CD4-positive, alpha-beta memory T cell (primary cell): ENCODE measurements around the gene ZBTB38. TPM values are rescaled to one million over a fixed set of nuclear protein-coding genes. Genes with fewer than 3 reads are reported as not detected.

ENCODE experiments used
- CTCF ChIA-PET: fragments of 350-600 bp; sonication (Branson Sonifier 250); formaldehyde crosslinking; loops from one replicate; lab custom pipeline; 2021; ENCODE audit warnings: inconsistent platforms; ENCODE audit not compliant: partially characterized antibody; lab: Charles Lee
- POLR2A ChIA-PET: fragments of 350-600 bp; sonication (Branson Sonifier 250); formaldehyde crosslinking; loops from one replicate; lab custom pipeline; 2021; ENCODE audit not compliant: partially characterized antibody; lab: Charles Lee
- DNase-seq, 5 donors: peaks; one replicate each; pipeline versions ENCODE4 v3.0.0 to v3.0.0-alpha.2; 2020 to 2022; ENCODE audit warnings: mixed read lengths in 1 of 5
- H3K27ac ChIP-seq: one replicate; pipeline ENCODE4 v1.7.0; 2013; ENCODE audit warnings: low read depth, low read length
- H3K27me3 ChIP-seq: 2 replicates; pipeline ENCODE4 v1.7.0; 2013; ENCODE audit warnings: mild to moderate bottlenecking, low read length, moderate library complexity; ENCODE audit not compliant: insufficient read depth
- H3K36me3 ChIP-seq: 2 replicates; pipeline ENCODE4 v1.7.0; 2013; ENCODE audit warnings: mild to moderate bottlenecking, low read length, moderate library complexity; ENCODE audit not compliant: insufficient read depth
- H3K4me1 ChIP-seq: 2 replicates; pipeline ENCODE4 v1.7.0; 2013; ENCODE audit warnings: mild to moderate bottlenecking, low read length, moderate library complexity; ENCODE audit not compliant: insufficient read depth
- H3K4me3 ChIP-seq, 2 donors: one replicate each; pipeline ENCODE4 v1.7.0; 2013; ENCODE audit warnings: low read length in 2 of 2, mild to moderate bottlenecking in 1 of 2
- H3K9me3 ChIP-seq, 2 donors: one replicate each; pipeline ENCODE4 v1.7.0; 2013; ENCODE audit warnings: low read length in 2 of 2, control low read depth in 1 of 2; ENCODE audit not compliant: control insufficient read depth in 1 of 2
- H3K27ac Mint-ChIP-seq, 7 donors: one replicate each; pipeline ENCODE4 v1.8.0; 2020 to 2021; ENCODE audit warnings: mixed read lengths in 7 of 7, mild to moderate bottlenecking in 6 of 7, inconsistent platforms in 3 of 7, moderate library complexity in 3 of 7
- H3K27me3 Mint-ChIP-seq, 2 donors: one replicate each; pipeline ENCODE4 v1.8.0; 2020 to 2021; ENCODE audit warnings: mixed read lengths in 2 of 2
- H3K36me3 Mint-ChIP-seq, 2 donors: one replicate each; pipeline ENCODE4 v1.8.0; 2020 to 2021; ENCODE audit warnings: mixed read lengths in 2 of 2, inconsistent platforms in 1 of 2, mild to moderate bottlenecking in 1 of 2
- H3K4me1 Mint-ChIP-seq, 4 donors: one replicate each; pipeline ENCODE4 v1.8.0; 2020 to 2021; ENCODE audit warnings: mixed read lengths in 4 of 4, mild to moderate bottlenecking in 1 of 4
- H3K4me3 Mint-ChIP-seq, 8 donors: one replicate each; pipeline ENCODE4 v1.8.0; 2020 to 2021; ENCODE audit warnings: mixed read lengths in 8 of 8, mild to moderate bottlenecking in 7 of 8, moderate library complexity in 6 of 8, inconsistent platforms in 3 of 8
- H3K9me3 Mint-ChIP-seq, 8 donors: one replicate each; pipeline ENCODE4 v1.8.0; 2020 to 2021; ENCODE audit warnings: mixed read lengths in 8 of 8, mild to moderate bottlenecking in 5 of 8, inconsistent platforms in 3 of 8, moderate library complexity in 1 of 8
- intact Hi-C: fragments of 100-400 bp; cut with micrococcal nuclease; formaldehyde crosslinking; loops from one replicate; pipeline ENCODE4 v1.15.1; 2023
- polyA plus RNA-seq, 2 donors: library from polyadenylated mRNA; unstranded; fragments of 300-500 nt; fragmentation: Illumina TruSeq; gene quantifications; one replicate each; pipeline ENCODE4 v1.2.3, GENCODE V29; 2021
- total RNA-seq, 2 experiments: library from RNA; stranded (reverse); gene quantifications; one replicate each; pipeline ENCODE4 v1.2.3, GENCODE V29; 2021

The ZBTB38 gene, protein sequence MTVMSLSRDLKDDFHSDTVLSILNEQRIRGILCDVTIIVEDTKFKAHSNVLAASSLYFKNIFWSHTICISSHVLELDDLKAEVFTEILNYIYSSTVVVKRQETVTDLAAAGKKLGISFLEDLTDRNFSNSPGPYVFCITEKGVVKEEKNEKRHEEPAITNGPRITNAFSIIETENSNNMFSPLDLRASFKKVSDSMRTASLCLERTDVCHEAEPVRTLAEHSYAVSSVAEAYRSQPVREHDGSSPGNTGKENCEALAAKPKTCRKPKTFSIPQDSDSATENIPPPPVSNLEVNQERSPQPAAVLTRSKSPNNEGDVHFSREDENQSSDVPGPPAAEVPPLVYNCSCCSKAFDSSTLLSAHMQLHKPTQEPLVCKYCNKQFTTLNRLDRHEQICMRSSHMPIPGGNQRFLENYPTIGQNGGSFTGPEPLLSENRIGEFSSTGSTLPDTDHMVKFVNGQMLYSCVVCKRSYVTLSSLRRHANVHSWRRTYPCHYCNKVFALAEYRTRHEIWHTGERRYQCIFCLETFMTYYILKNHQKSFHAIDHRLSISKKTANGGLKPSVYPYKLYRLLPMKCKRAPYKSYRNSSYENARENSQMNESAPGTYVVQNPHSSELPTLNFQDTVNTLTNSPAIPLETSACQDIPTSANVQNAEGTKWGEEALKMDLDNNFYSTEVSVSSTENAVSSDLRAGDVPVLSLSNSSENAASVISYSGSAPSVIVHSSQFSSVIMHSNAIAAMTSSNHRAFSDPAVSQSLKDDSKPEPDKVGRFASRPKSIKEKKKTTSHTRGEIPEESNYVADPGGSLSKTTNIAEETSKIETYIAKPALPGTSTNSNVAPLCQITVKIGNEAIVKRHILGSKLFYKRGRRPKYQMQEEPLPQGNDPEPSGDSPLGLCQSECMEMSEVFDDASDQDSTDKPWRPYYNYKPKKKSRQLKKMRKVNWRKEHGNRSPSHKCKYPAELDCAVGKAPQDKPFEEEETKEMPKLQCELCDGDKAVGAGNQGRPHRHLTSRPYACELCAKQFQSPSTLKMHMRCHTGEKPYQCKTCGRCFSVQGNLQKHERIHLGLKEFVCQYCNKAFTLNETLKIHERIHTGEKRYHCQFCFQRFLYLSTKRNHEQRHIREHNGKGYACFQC (N-terminal part only)
- 10 to 100 TPM; 86.6 to 87.8 TPM for total RNA-seq
- 100 to 1,000 TPM in 1 of 2 donors, 10 to 100 TPM in 1; 44.1 to 103 TPM for polyA plus RNA-seq

- no peaks in the 10 kb centered on the region for H3K36me3 ChIP-seq
- Mint-ChIP-seq H3K27ac (peak within 1 kb of the TSS in 4 of 7 donors; percentile 37 to 50 (median 44)), H3K4me3 (no peak within 1 kb of the TSS), H3K27me3 (no peaks in the 10 kb centered on the region), H3K4me1 (peaks cover 5 to 11% (median 8%) of the 10 kb centered on the region in 4 donors), H3K9me3 (peaks cover 0 to 2% (median under 1%) of the 10 kb centered on the region in 8 donors), H3K36me3 (no peaks in the 10 kb centered on the region)
- ChIA-PET CTCF (interaction anchor here (1.9 to 3.5 kb wide), 4 partner anchors 23 to 85 kb away, joined by 4 to 22 read pairs (median 14); no protein-coding TSS in a partner anchor), POLR2A (interaction anchor here (0.6 kb wide), 1 partner anchor 374 kb away, joined by 3 read pairs; no protein-coding TSS in a partner anchor)
- DNase-seq = no peak
- no peaks in the 10 kb centered on the region for H3K4me1 ChIP-seq
- H3K9me3 ChIP-seq = no peaks in the 10 kb centered on the region
- H3K27me3 ChIP-seq = no peaks in the 10 kb centered on the region
- no peak within 1 kb of the TSS for H3K27ac ChIP-seq
- H3K4me3 ChIP-seq = no peak within 1 kb of the TSS
- intact Hi-C loops = no loop called here
Measured at GRCh38 chr3:141368062-141368924, at the start of gene ZBTB38. ZBTB38 (plus strand) TSS chr3:141368504; CDS start chr3:141442389, 73,885 bp downstream.

- Mint-ChIP-seq H3K4me1 (peaks cover 14 to 28% (median 23%) of the 10 kb centered on the region in 4 donors), H3K36me3 (peaks cover 0 to 9% of the 10 kb centered on the region in 2 donors), H3K27ac (peak overlapping the region; percentile 23 to 91 (median 53)), H3K27me3 (no peaks in the 10 kb centered on the region), H3K4me3 (peak overlapping the region in 7 of 8 donors; percentile 0 to 77 (median 56)), H3K9me3 (peaks cover 0 to 6% (median 0%) of the 10 kb centered on the region in 8 donors)
- Histone ChIP-seq H3K4me1 (peaks cover 19% of the 10 kb centered on the region), H3K27ac (no peak overlapping the region), H3K27me3 (no peaks in the 10 kb centered on the region), H3K36me3 (no peaks in the 10 kb centered on the region), H3K4me3 (no peak overlapping the region), H3K9me3 (no peaks in the 10 kb centered on the region)
- DNase-seq = no peak
- ChIA-PET POLR2A (interaction anchor here (0.7 to 2.0 kb wide), 4 partner anchors 9 to 53 kb away, joined by 3 to 18 read pairs (median 4); no protein-coding TSS in a partner anchor), CTCF (interaction anchor here (0.6 to 2.6 kb wide), 9 partner anchors 9 to 140 kb away, joined by 3 to 18 read pairs (median 4); no protein-coding TSS in a partner anchor)
- intact Hi-C loops = no loop called here
Measured at GRCh38 chr3:141320399-141321108, 47.8 kb upstream of the ZBTB38 start.

GRCh38 chr3:141321109-141321497, 47.2 kb upstream of the ZBTB38 start:
- Histone ChIP-seq H3K27me3 (no peaks in the 10 kb centered on the region), H3K4me1 (peaks cover 19% of the 10 kb centered on the region), H3K27ac (no peak overlapping the region), H3K9me3 (no peaks in the 10 kb centered on the region), H3K36me3 (no peaks in the 10 kb centered on the region), H3K4me3 (no peak overlapping the region)
- intact Hi-C loops = no loop called here
- DNase-seq = no peak
- ChIA-PET CTCF (interaction anchor here (0.9 to 2.6 kb wide), 7 partner anchors 9 to 139 kb away, joined by 3 to 18 read pairs (median 7); no protein-coding TSS in a partner anchor), POLR2A (interaction anchor here (0.7 to 2.0 kb wide), 5 partner anchors 10 to 91 kb away, joined by 3 to 18 read pairs (median 3); no protein-coding TSS in a partner anchor)
- peak overlapping the region; percentile 48 to 93 (median 86) for H3K27ac Mint-ChIP-seq
- H3K4me1 Mint-ChIP-seq = peaks cover 15 to 28% (median 23%) of the 10 kb centered on the region in 4 donors
- peaks cover 0 to 6% (median 0%) of the 10 kb centered on the region in 8 donors for H3K9me3 Mint-ChIP-seq
- H3K36me3 Mint-ChIP-seq = peaks cover 0 to 9% of the 10 kb centered on the region in 2 donors
- H3K27me3 Mint-ChIP-seq = no peaks in the 10 kb centered on the region
- peak overlapping the region in 6 of 8 donors; percentile 0 to 77 (median 62) for H3K4me3 Mint-ChIP-seq

DNA sequence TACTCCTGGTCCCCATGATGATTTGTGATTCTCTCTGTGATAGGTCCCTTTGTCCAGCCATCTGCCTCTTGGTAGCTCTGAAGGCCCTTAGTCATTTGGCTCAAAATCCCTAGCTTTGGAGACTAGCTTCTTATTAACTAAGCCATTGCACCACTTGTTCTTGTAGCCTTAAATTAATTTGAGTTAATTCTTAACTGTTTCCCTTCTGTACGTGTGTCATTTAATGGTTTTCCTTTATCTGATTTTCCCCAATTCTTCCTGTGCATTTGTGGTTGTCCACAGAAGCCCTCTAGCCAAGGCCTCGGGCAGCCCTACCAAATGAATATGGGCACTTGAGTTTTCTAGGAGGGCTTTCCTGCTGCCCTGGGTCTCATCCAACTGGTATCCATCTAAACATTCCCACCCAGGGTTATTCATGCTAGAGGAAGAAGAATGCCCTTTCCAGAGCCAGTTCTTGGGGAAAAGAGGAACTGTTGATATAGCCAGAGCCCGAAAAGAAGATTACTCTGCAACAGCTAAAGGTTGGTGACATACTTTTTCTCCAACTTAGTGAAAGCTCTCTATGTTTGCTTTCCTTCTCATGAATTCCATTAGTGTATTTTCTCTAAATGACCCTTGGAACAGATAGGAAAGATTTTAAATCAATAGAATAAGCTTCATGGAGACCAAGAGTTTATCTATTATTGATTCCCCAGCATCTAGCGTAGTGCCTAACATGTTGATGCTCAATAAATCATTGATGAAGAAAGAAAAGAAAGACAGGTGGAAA, 44.2 kb upstream of the ZBTB38 start:
- ChIA-PET POLR2A (interaction anchor here (3.2 kb wide), 1 partner anchor 12 kb away, joined by 19 read pairs; no protein-coding TSS in a partner anchor), CTCF (interaction anchor here (0.9 to 2.8 kb wide), 2 partner anchors 11 to 117 kb away, joined by 3 to 16 read pairs; no protein-coding TSS in a partner anchor)
- H3K4me1 ChIP-seq = peaks cover 19% of the 10 kb centered on the region
- intact Hi-C loops = no loop called here
- H3K27me3 Mint-ChIP-seq = peaks cover 1 to 3% of the 10 kb centered on the region in 2 donors
- H3K36me3 Mint-ChIP-seq = peaks cover 0 to 9% of the 10 kb centered on the region in 2 donors
- H3K27ac ChIP-seq = no peak overlapping the region
- H3K36me3 ChIP-seq = no peaks in the 10 kb centered on the region
- no peak for DNase-seq
- no peak overlapping the region for H3K4me3 ChIP-seq
- peaks cover 16 to 28% (median 23%) of the 10 kb centered on the region in 4 donors for H3K4me1 Mint-ChIP-seq
- no peaks in the 10 kb centered on the region for H3K9me3 ChIP-seq
- H3K27me3 ChIP-seq = no peaks in the 10 kb centered on the region
- no peak overlapping the region for H3K4me3 Mint-ChIP-seq
- peak overlapping the region in 1 of 7 donors; percentile 23 for H3K27ac Mint-ChIP-seq
- H3K9me3 Mint-ChIP-seq = peaks cover 0 to 6% (median 0%) of the 10 kb centered on the region in 8 donors

GRCh38 chr3:141326123-141326522, 42.2 kb upstream of the ZBTB38 start:
- H3K4me3 Mint-ChIP-seq = no peak overlapping the region
- H3K36me3 Mint-ChIP-seq = no peaks in the 10 kb centered on the region
- no peaks in the 10 kb centered on the region for H3K9me3 ChIP-seq
- no peaks in the 10 kb centered on the region for H3K36me3 ChIP-seq
- peaks cover 5 to 11% (median 8%) of the 10 kb centered on the region in 4 donors for H3K4me1 Mint-ChIP-seq
- POLR2A ChIA-PET = interaction anchor here (0.6 kb wide), 1 partner anchor 10 kb away, joined by 3 read pairs; no protein-coding TSS in a partner anchor
- H3K27me3 Mint-ChIP-seq = peaks cover 1 to 3% of the 10 kb centered on the region in 2 donors
- no peak for DNase-seq
- no peaks in the 10 kb centered on the region for H3K9me3 Mint-ChIP-seq
- H3K27ac Mint-ChIP-seq = peak overlapping the region in 1 of 7 donors; percentile 55
- H3K4me3 ChIP-seq = no peak overlapping the region
- intact Hi-C loops = no loop called here
- no peaks in the 10 kb centered on the region for H3K27me3 ChIP-seq
- H3K4me1 ChIP-seq = peaks cover 8% of the 10 kb centered on the region
- CTCF ChIA-PET = interaction anchor here (0.9 to 1.2 kb wide), 2 partner anchors 35 to 129 kb away, joined by 3 to 4 read pairs; no protein-coding TSS in a partner anchor
- no peak overlapping the region for H3K27ac ChIP-seq
